WTC11 (cell line): Measurements from ENCODE around the gene TRIM59.
"Not testable (repeated sequence)": the region's sequence is repeated elsewhere in the genome, so short reads cannot be mapped to it uniquely, and the experiment has no call there.

Source experiments
- MYBL2 ChIP-seq: sonication (generic); formaldehyde crosslinking; IDR thresholded peaks from 2 replicates; pipeline ENCODE4 v1.8.1; 2023; ENCODE audit warnings: mild to moderate bottlenecking, moderate library complexity, missing genetic modification reagents
- ZBTB21 ChIP-seq: sonication (generic); formaldehyde crosslinking; IDR thresholded peaks from 2 replicates; pipeline ENCODE4 v1.8.1; 2023; ENCODE audit warnings: mild to moderate bottlenecking, missing genetic modification reagents, borderline replicate concordance
- TF ChIP-seq, protein P1 (sequence below): sonication (generic); formaldehyde crosslinking; IDR thresholded peaks from 2 replicates; pipeline ENCODE4 v1.8.1; 2023; ENCODE audit warnings: mild to moderate bottlenecking, missing genetic modification reagents, moderate library complexity
- TF ChIP-seq, protein P2 (sequence below): fragments of 200-600 bp; IDR thresholded peaks from 2 replicates; pipeline ENCODE4 v1.8.0; 2022; ENCODE audit warnings: antibody characterized with exemption
- TF ChIP-seq, protein P3 (sequence below): sonication (generic); formaldehyde crosslinking; IDR thresholded peaks from 2 replicates; pipeline ENCODE4 v1.8.1; 2022; ENCODE audit warnings: low read depth, mild to moderate bottlenecking, moderate library complexity, missing genetic modification reagents, borderline replicate concordance

DNA sequence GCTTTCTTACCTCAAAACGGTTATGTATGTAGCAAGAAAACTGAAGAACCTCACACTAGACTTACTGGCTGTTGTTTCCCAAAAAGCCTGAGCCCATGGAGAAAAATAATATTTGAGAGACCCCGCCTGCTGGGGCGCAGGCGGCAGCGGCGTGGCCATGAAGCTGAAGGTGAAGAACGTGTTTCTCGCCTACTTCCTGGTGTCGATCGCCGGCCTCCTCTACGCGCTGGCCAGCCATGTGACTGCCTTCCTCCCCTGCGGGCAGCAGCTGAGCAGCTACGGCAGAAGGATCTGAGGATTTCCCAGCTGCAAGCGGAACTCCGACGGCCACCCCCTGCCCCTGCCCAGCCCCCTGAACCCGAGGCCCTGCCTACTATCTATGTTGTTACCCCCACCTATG is 2.7 kb upstream of the TRIM59 start:
- TF ChIP-seq, protein P1, sequence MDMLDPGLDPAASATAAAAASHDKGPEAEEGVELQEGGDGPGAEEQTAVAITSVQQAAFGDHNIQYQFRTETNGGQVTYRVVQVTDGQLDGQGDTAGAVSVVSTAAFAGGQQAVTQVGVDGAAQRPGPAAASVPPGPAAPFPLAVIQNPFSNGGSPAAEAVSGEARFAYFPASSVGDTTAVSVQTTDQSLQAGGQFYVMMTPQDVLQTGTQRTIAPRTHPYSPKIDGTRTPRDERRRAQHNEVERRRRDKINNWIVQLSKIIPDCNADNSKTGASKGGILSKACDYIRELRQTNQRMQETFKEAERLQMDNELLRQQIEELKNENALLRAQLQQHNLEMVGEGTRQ (CRISPR knock-in tag), result not testable (repeated sequence)
- TF ChIP-seq, protein P2, sequence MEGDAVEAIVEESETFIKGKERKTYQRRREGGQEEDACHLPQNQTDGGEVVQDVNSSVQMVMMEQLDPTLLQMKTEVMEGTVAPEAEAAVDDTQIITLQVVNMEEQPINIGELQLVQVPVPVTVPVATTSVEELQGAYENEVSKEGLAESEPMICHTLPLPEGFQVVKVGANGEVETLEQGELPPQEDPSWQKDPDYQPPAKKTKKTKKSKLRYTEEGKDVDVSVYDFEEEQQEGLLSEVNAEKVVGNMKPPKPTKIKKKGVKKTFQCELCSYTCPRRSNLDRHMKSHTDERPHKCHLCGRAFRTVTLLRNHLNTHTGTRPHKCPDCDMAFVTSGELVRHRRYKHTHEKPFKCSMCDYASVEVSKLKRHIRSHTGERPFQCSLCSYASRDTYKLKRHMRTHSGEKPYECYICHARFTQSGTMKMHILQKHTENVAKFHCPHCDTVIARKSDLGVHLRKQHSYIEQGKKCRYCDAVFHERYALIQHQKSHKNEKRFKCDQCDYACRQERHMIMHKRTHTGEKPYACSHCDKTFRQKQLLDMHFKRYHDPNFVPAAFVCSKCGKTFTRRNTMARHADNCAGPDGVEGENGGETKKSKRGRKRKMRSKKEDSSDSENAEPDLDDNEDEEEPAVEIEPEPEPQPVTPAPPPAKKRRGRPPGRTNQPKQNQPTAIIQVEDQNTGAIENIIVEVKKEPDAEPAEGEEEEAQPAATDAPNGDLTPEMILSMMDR, result not testable (repeated sequence)
- TF ChIP-seq ZBTB21, MYBL2 (CRISPR knock-in tag): not testable (repeated sequence)
- TF ChIP-seq, protein P3, sequence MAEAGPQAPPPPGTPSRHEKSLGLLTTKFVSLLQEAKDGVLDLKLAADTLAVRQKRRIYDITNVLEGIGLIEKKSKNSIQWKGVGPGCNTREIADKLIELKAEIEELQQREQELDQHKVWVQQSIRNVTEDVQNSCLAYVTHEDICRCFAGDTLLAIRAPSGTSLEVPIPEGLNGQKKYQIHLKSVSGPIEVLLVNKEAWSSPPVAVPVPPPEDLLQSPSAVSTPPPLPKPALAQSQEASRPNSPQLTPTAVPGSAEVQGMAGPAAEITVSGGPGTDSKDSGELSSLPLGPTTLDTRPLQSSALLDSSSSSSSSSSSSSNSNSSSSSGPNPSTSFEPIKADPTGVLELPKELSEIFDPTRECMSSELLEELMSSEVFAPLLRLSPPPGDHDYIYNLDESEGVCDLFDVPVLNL (CRISPR knock-in tag), result not testable (repeated sequence)
